Stimulated activated CD4-positive, alpha-beta T cell treated with anti-CD3 and anti-CD28 coated beads, Interleukin-12 subunit alpha, Interleukin-12 subunit beta, amount 100 ng/mL, for 4 hours (primary cell): ENCODE data around the gene USP17L22.
A peak's percentile ranks its signal among the peaks of the same experiment; 100 is the strongest.
"Not testable (repeated sequence)": the region's sequence is repeated elsewhere in the genome, so short reads cannot be mapped to it uniquely, and the experiment has no call there.

Source experiments
- DNase-seq: peaks from one replicate; pipeline ENCODE4 v3.0.0-alpha.2; 2020

The USP17L22 gene

GRCh38 chr4:9267319-9267718 lies at the start of gene USP17L22:
Gene USP17L22 (plus strand): TSS chr4:9267619. CDS start chr4:9267619, 0 bp downstream.
- not testable (repeated sequence) for DNase-seq

- DNase-seq = not testable (repeated sequence)
These were observed 47.6 kb upstream of the USP17L22 start, which contains the start of gene USP17L12 for GRCh38 chr4:9219852-9220251. Gene USP17L12 (plus strand): TSS chr4:9220152. CDS start chr4:9220152, 0 bp downstream.

GRCh38 chr4:9224596-9224995 lies 42.8 kb upstream of the USP17L22 start, which contains the start of gene USP17L13:
Gene USP17L13 (plus strand): TSS chr4:9224896. CDS start chr4:9224896, 0 bp downstream.
- DNase-seq = not testable (repeated sequence)

- not testable (repeated sequence) for DNase-seq
These were observed 37.2 kb upstream of the USP17L22 start for GRCh38 chr4:9230249-9230648.

- not testable (repeated sequence) for DNase-seq
These were observed 33.3 kb upstream of the USP17L22 start, which contains the start of gene USP17L15 for GRCh38 chr4:9234085-9234484. Gene USP17L15 (plus strand): TSS chr4:9234385. CDS start chr4:9234385, 0 bp downstream.

GRCh38 chr4:9238461-9238860 lies 29.0 kb upstream of the USP17L22 start:
- not testable (repeated sequence) for DNase-seq

- DNase-seq = not testable (repeated sequence)
These were observed 23.8 kb upstream of the USP17L22 start, which contains the start of gene USP17L17 for GRCh38 chr4:9243579-9243978. Gene USP17L17 (plus strand): TSS chr4:9243879. CDS start chr4:9243879, 0 bp downstream.

GRCh38 chr4:9247953-9248680 lies 19.3 kb upstream of the USP17L22 start, which contains the start of gene USP17L18:
Gene USP17L18 (plus strand): TSS chr4:9248630. CDS start chr4:9248630, 0 bp downstream.
- peak; percentile 0 for DNase-seq

- DNase-seq = not testable (repeated sequence)
These were observed 14.3 kb upstream of the USP17L22 start, which contains the start of gene USP17L19 for GRCh38 chr4:9253078-9253477. Gene USP17L19 (plus strand): TSS chr4:9253378. CDS start chr4:9253378, 0 bp downstream.

GRCh38 chr4:9257824-9258223 lies 9.6 kb upstream of the USP17L22 start, which contains the start of gene USP17L20:
Gene USP17L20 (plus strand): TSS chr4:9258124. CDS start chr4:9258124, 0 bp downstream.
- DNase-seq = not testable (repeated sequence)

GRCh38 chr4:9262572-9262971 lies 4.8 kb upstream of the USP17L22 start, which contains the start of gene USP17L21:
Gene USP17L21 (plus strand): TSS chr4:9262872. CDS start chr4:9262872, 0 bp downstream.
- DNase-seq = not testable (repeated sequence)

- DNase-seq = peak; percentile 4
These were observed 4.3 kb downstream of the USP17L22 start for GRCh38 chr4:9271719-9272118.
